HCT116 (cell line): Measurements from ENCODE around the gene FITM2. TPM values are rescaled to one million over a fixed set of nuclear protein-coding genes. Genes with fewer than 3 reads are reported as not detected.
"Not testable (repeated sequence)": the region's sequence is repeated elsewhere in the genome, so short reads cannot be mapped to it uniquely, and the experiment has no call there.

Source experiments
- ATAC-seq: fragments of 200-7000 bp; cut with Tn5 transposase; 2 replicates; pipeline ENCODE4 v1.9.1; 2020; ENCODE audit warnings: mild to moderate bottlenecking, moderate library complexity
- BruUV-seq: library from RNA; stranded (reverse); fragments of 400-500 nt; replicated peaks from 2 replicates; lab custom pipeline; 2021; lab: Mats Ljungman, UMichigan
- CTCF ChIA-PET: fragments of 300-600 bp; sonication (Branson Sonifier 250); formaldehyde crosslinking; loops from one replicate; lab custom pipeline; 2021; ENCODE audit warnings: antibody characterized with exemption; lab: Charles Lee
- POLR2A ChIA-PET: fragments of 300-600, 350-600 bp; sonication (Branson Sonifier 250); formaldehyde crosslinking; loops from one replicate; lab custom pipeline; 2021; ENCODE audit warnings: antibody characterized with exemption; lab: Charles Lee
- RAD21 ChIA-PET, 2 experiments: fragments of 300-600 bp; sonication (Branson Sonifier 250); formaldehyde crosslinking; loops; one replicate each; lab custom pipeline; 2023; ENCODE audit warnings: low total read pairs in 2 of 2; ENCODE audit not compliant: uncharacterized antibody in 2 of 2, unreplicated experiment in 2 of 2, low non-redundant PET in 1 of 2; lab: Charles Lee
- DNase-seq: peaks from one replicate; pipeline ENCODE4 v3.0.0-alpha.2; 2010; ENCODE audit warnings: low read depth, low spot score
- H2AFZ ChIP-seq: fragments of 200-600 bp; shearing (Covaris generic), sonication (generic); 2 replicates; pipeline ENCODE4 v1.6.1; 2017; ENCODE audit warnings: low read depth, mixed run types, mixed read lengths, antibody characterized with exemption, low read length; ENCODE audit not compliant: poor library complexity, severe bottlenecking
- H3K27ac ChIP-seq: 2 replicates; pipeline ENCODE4 v1.5.1; 2012; ENCODE audit warnings: low read depth, low read length
- H3K27me3 ChIP-seq: fragments of 200-600 bp; sonication (generic); 2 replicates; pipeline ENCODE4 v1.6.1; 2016; ENCODE audit warnings: mixed run types, low read length, mixed read lengths; ENCODE audit not compliant: insufficient read depth
- H3K36me3 ChIP-seq, 2 experiments: fragments of 200-500 bp in 1 of 2; fragments of 200-600 bp in 1 of 2; sonication (Bioruptor generic) in 1 of 2; sonication (generic) in 1 of 2; 2 replicates each; pipeline versions ENCODE4 v1.5.1 to v1.6.1; 2014 to 2016; ENCODE audit warnings: low read length in 2 of 2, inconsistent platforms in 1 of 2, mixed read lengths in 1 of 2, mixed run types in 1 of 2; ENCODE audit not compliant: insufficient read depth in 2 of 2, control insufficient read depth in 1 of 2
- H3K4me1 ChIP-seq, 2 experiments: fragments of 200-600 bp in 1 of 2; sonication (generic) in 1 of 2; 2 replicates each; pipeline versions ENCODE4 v1.5.1 to v1.6.1; 2012 to 2017; ENCODE audit warnings: low read length in 2 of 2, inconsistent platforms in 1 of 2, mild to moderate bottlenecking in 1 of 2, mixed read lengths in 1 of 2, mixed run types in 1 of 2, moderate library complexity in 1 of 2; ENCODE audit not compliant: insufficient read depth in 2 of 2, control insufficient read depth in 1 of 2
- H3K4me2 ChIP-seq: fragments of 200-600 bp; sonication (generic); 2 replicates; pipeline ENCODE4 v1.6.1; 2017; ENCODE audit warnings: mixed run types, low read length, mixed read lengths
- H3K4me3 ChIP-seq, 2 experiments: fragments of 200-600 bp in 1 of 2; sonication (generic) in 1 of 2; replicated peaks in 1 of 2; 2 replicates each; pipeline ENCODE4 v1.5.1; 2011 to 2016; ENCODE audit warnings: low read length in 2 of 2, control low read depth in 1 of 2, low read depth in 1 of 2, mild to moderate bottlenecking in 1 of 2, mixed read lengths in 1 of 2, mixed run types in 1 of 2
- H3K79me2 ChIP-seq: fragments of 200-600 bp; sonication (generic); 2 replicates; pipeline ENCODE4 v1.6.1; 2017; ENCODE audit warnings: mild to moderate bottlenecking, mixed run types, low read length, moderate library complexity, mixed read lengths; ENCODE audit not compliant: insufficient read depth
- H3K9ac ChIP-seq: fragments of 200-600 bp; sonication (generic); 2 replicates; pipeline ENCODE4 v1.6.1; 2016; ENCODE audit warnings: low read length, mixed read lengths
- H3K9me2 ChIP-seq: fragments of 200-600 bp; sonication (generic), shearing (Covaris generic); 2 replicates; pipeline ENCODE4 v1.6.1; 2017; ENCODE audit warnings: mixed run types, mild to moderate bottlenecking, moderate library complexity; ENCODE audit not compliant: insufficient read depth
- H3K9me3 ChIP-seq, 2 experiments: fragments of 200-500 bp in 1 of 2; fragments of 200-600 bp in 1 of 2; sonication (Bioruptor generic) in 1 of 2; sonication (generic) in 1 of 2; 2 replicates each; pipeline ENCODE4 v1.6.1; 2014 to 2017; ENCODE audit warnings: low read length in 2 of 2, mixed read lengths in 2 of 2, inconsistent platforms in 1 of 2, low read depth in 1 of 2, mild to moderate bottlenecking in 1 of 2, mixed run types in 1 of 2, moderate library complexity in 1 of 2; ENCODE audit not compliant: control insufficient read depth in 1 of 2, insufficient read depth in 1 of 2
- H4K20me1 ChIP-seq: fragments of 200-600 bp; sonication (generic), shearing (Covaris generic); 2 replicates; pipeline ENCODE4 v1.6.1; 2017; ENCODE audit warnings: mixed run types, mild to moderate bottlenecking, moderate library complexity; ENCODE audit not compliant: insufficient read depth
- EGR1 ChIP-seq: IDR thresholded peaks from 2 replicates; pipeline ENCODE4 v1.6.1; 2012; ENCODE audit warnings: low read depth
- ELF1 ChIP-seq: IDR thresholded peaks from 2 replicates; pipeline ENCODE4 v1.6.1; 2012; ENCODE audit warnings: low read depth, borderline replicate concordance
- EZH2phosphoT487 ChIP-seq: fragments of 200-600 bp; IDR thresholded peaks from 2 replicates; pipeline ENCODE4 v1.6.1; 2018; ENCODE audit warnings: antibody characterized with exemption, borderline replicate concordance
- FOSL1 ChIP-seq: IDR thresholded peaks from 2 replicates; pipeline ENCODE4 v1.6.1; 2012; ENCODE audit warnings: low read depth
- JUND ChIP-seq: IDR thresholded peaks from 2 replicates; pipeline ENCODE4 v1.6.1; 2012
- RAD21 ChIP-seq: IDR thresholded peaks from 2 replicates; pipeline ENCODE4 v1.6.1; 2012; ENCODE audit warnings: low read depth, mild to moderate bottlenecking
- SIN3A ChIP-seq: IDR thresholded peaks from 2 replicates; pipeline ENCODE4 v1.6.1; 2012; ENCODE audit warnings: low read depth
- YY1 ChIP-seq: IDR thresholded peaks from 2 replicates; pipeline ENCODE4 v1.6.1; 2011; ENCODE audit warnings: low read length, low read depth, moderate library complexity, mild to moderate bottlenecking; ENCODE audit not compliant: insufficient replicate concordance; ENCODE audit errors: extremely low read depth
- ZNF274 ChIP-seq: fragments of 200-500 bp; sonication (Bioruptor generic); IDR thresholded peaks from 2 replicates; pipeline ENCODE4 v1.6.1; 2014; ENCODE audit warnings: mild to moderate bottlenecking, low read depth, low read length, inconsistent platforms
- intact Hi-C: fragments of 100-400 bp; cut with micrococcal nuclease; formaldehyde crosslinking; loops from 2 replicates; pipeline ENCODE4 v1.10.0; 2022
- total RNA-seq: library from RNA; stranded (reverse); gene quantifications from one replicate; pipeline ENCODE4 v1.2.1, GENCODE V29; 2021; ENCODE audit not compliant: unreplicated experiment
- TF ChIP-seq, protein P1 (sequence below): IDR thresholded peaks from 2 replicates; pipeline ENCODE4 v1.6.1; 2012; ENCODE audit warnings: low read depth
- TF ChIP-seq, protein P2 (sequence below): IDR thresholded peaks from 2 replicates; pipeline ENCODE4 v1.6.1; 2012

FITM2 gene
- total RNA-seq, 1 experiment from 2014 or later: 5.2 TPM

DNA sequence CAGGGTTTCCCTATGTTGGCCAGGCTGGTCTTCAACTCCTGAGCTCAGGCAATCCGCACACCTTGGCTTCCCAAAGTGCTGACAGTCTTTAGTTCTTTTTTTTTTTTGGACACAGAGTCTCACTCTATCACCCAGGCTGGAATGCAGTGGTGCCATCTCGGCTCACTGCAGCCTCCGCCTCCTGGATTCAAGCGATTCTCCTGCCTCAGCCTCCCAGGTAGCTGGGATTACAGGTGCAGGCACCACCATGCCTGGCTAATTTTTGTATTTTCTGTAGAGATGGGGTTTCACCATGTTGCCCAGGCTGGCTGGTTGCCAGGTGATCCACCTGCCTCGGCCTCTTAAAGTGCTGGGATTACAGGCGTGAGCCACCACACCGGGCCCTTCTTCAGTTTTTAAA, 16.7 kb upstream of the FITM2 start:
- H3K9ac ChIP-seq, H3K79me2 ChIP-seq, DNase-seq, H3K27ac ChIP-seq, POLR2A ChIA-PET, BruUV-seq, H3K4me3 ChIP-seq, RAD21 ChIA-PET, H4K20me1 ChIP-seq, intact Hi-C loops, CTCF ChIA-PET, ATAC-seq, H3K36me3 ChIP-seq, H3K4me2 ChIP-seq, H3K9me2 ChIP-seq, H3K27me3 ChIP-seq, H3K9me3 ChIP-seq, H2AFZ ChIP-seq: not testable (repeated sequence)
- H3K4me1 ChIP-seq: peaks cover 9 to 12% of the 10 kb centered on the region in 2 experiments; a peak in 3 of 4 replicates

DNA sequence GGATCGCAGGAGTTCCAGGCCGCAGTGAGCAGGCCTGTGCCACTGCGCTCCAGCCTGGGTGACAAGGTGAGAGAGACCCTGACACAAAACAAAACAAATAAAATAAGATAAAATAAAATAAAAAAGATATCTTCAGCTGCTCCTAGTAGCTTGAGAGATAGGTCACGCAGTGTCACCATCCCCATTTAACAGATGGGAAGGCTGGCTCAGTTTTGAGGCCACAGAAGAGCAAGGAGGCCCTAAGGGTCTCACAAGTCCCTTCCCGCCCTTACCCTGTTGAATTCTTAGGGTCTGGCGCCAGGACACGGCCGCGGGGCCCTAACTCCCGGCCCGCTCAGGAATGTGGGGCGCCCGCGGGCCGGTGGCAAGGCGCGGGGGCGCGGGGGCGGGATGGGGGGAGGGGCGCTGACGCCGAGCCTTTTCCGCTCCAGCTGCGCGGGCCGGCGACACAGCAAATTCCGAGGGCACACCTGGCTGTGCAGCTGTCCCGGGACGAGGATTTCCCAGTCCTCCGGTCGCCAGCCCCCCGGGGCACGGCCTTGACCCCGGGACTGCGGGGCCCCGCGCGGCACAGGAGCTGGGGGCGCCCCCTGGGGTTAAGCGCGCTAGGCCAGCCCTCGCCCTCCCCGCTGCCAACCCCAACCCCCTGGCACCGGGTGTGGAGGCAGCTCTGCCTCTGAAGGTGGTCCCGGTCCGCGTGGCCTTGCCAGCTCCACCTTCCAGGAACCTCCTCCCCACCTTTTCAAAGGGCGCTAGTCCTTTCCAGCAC, 15.6 kb upstream of the FITM2 start:
- POLR2A ChIA-PET: no interaction called here

More for the DNA sequence above, 15.6 kb upstream of the FITM2 start:
- RAD21 ChIA-PET: no interaction called here
- no peak for DNase-seq
- H3K4me2 ChIP-seq: no peak overlapping the region
- CTCF ChIA-PET: no interaction called here
- no peaks in the 10 kb centered on the region for H3K9me2 ChIP-seq
- ATAC-seq: no peak
- TF ChIP-seq YY1 (no peak), SIN3A (no peak), RAD21 (no peak), EGR1 (no peak), ZNF274 (no peak), ELF1 (no peak), JUND (no peak), FOSL1 (no peak), EZH2phosphoT487 (no peak)
- TF ChIP-seq, protein P1, sequence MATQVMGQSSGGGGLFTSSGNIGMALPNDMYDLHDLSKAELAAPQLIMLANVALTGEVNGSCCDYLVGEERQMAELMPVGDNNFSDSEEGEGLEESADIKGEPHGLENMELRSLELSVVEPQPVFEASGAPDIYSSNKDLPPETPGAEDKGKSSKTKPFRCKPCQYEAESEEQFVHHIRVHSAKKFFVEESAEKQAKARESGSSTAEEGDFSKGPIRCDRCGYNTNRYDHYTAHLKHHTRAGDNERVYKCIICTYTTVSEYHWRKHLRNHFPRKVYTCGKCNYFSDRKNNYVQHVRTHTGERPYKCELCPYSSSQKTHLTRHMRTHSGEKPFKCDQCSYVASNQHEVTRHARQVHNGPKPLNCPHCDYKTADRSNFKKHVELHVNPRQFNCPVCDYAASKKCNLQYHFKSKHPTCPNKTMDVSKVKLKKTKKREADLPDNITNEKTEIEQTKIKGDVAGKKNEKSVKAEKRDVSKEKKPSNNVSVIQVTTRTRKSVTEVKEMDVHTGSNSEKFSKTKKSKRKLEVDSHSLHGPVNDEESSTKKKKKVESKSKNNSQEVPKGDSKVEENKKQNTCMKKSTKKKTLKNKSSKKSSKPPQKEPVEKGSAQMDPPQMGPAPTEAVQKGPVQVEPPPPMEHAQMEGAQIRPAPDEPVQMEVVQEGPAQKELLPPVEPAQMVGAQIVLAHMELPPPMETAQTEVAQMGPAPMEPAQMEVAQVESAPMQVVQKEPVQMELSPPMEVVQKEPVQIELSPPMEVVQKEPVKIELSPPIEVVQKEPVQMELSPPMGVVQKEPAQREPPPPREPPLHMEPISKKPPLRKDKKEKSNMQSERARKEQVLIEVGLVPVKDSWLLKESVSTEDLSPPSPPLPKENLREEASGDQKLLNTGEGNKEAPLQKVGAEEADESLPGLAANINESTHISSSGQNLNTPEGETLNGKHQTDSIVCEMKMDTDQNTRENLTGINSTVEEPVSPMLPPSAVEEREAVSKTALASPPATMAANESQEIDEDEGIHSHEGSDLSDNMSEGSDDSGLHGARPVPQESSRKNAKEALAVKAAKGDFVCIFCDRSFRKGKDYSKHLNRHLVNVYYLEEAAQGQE: no peak
- TF ChIP-seq, protein P2, sequence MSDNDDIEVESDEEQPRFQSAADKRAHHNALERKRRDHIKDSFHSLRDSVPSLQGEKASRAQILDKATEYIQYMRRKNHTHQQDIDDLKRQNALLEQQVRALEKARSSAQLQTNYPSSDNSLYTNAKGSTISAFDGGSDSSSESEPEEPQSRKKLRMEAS: no peak
- TF ChIP-seq, all 23 proteins: peak for 0
- H3K27me3 ChIP-seq: no peaks in the 10 kb centered on the region
- no peak overlapping the region for H3K9ac ChIP-seq
- H4K20me1 ChIP-seq: no peaks in the 10 kb centered on the region
- H3K4me3 ChIP-seq: no peak overlapping the region
- no peaks in the 10 kb centered on the region for H3K79me2 ChIP-seq
- no TSS peak for BruUV-seq
- intact Hi-C loops: no loop called here
- no peak overlapping the region for H3K27ac ChIP-seq
- H3K9me3 ChIP-seq: no peaks in the 10 kb centered on the region
- peaks cover 11 to 20% of the 10 kb centered on the region in 2 experiments; a peak in 3 of 4 replicates for H3K4me1 ChIP-seq
- no peaks in the 10 kb centered on the region for H3K36me3 ChIP-seq
- H2AFZ ChIP-seq: no peak overlapping the region
